H1 (cell line): ENCODE results near the gene PARP15. TPM values are rescaled to one million over a fixed set of nuclear protein-coding genes. Genes with fewer than 3 reads are reported as not detected.

Experiments
- CBX8 ChIP-seq: fragments of 300-800, 300-1000 bp; sonication (generic); IDR thresholded peaks from 2 replicates; pipeline ENCODE4 v1.7.1; 2016; ENCODE audit warnings: low read depth, low read length, borderline replicate concordance
- CHD7 ChIP-seq: fragments of 300-600 bp; sonication (generic); IDR thresholded peaks from 2 replicates; pipeline ENCODE4 v1.7.1; 2012; ENCODE audit warnings: low read length, moderate library complexity, mild to moderate bottlenecking, inconsistent platforms; ENCODE audit not compliant: insufficient replicate concordance
- CTCF ChIP-seq, 3 experiments: IDR thresholded peaks; 1 replicate in 2 of 3; 2 replicates in 1 of 3; pipeline versions ENCODE4 v1.5.1 to v1.6.1; 2011; ENCODE audit warnings: low read length in 3 of 3, mild to moderate bottlenecking in 3 of 3, inconsistent platforms in 2 of 3, low read depth in 1 of 3, moderate library complexity in 1 of 3; ENCODE audit not compliant: insufficient read depth in 1 of 3; ENCODE audit errors: control extremely low read depth in 1 of 3
- HDAC2 ChIP-seq, 2 experiments: fragments of 300-600 bp in 1 of 2; sonication (generic) in 1 of 2; IDR thresholded peaks; 2 replicates each; pipeline ENCODE4 v1.6.1; 2011 to 2012; ENCODE audit warnings: low read depth in 2 of 2, low read length in 2 of 2, mild to moderate bottlenecking in 2 of 2, moderate library complexity in 2 of 2, borderline replicate concordance in 1 of 2, inconsistent platforms in 1 of 2
- TAF1 ChIP-seq: IDR thresholded peaks from 2 replicates; pipeline ENCODE4 v1.6.1; 2011; ENCODE audit warnings: mild to moderate bottlenecking, low read depth, low read length
- TEAD4 ChIP-seq: IDR thresholded peaks from 2 replicates; pipeline ENCODE4 v1.6.1; 2012; ENCODE audit warnings: low read depth, low read length, inconsistent platforms, mixed read lengths
- polyA plus RNA-seq, 7 experiments: library from polyadenylated mRNA; depleted of rRNA in 3 of 7; stranded (reverse) in 5 of 7; unstranded in 2 of 7; fragments of >200 nt in 5 of 7; fragments of 200-250 nt in 2 of 7; gene quantifications; 1 replicate in 5 of 7; 2 replicates in 1 of 7; 4 replicates in 1 of 7; pipeline versions ENCODE4 v1.2.1 to v1.2.3, GENCODE V29; 2011 to 2013; ENCODE audit warnings: missing spikeins in 2 of 7, mixed read lengths in 2 of 7
- total RNA-seq: library from RNA; stranded (reverse); fragmentation: NEBNext Ultra II Directional; extraction: Animal tissue kit (Norgen Biotek cat#: 25700); gene quantifications from 2 replicates; pipeline ENCODE4 v1.2.1, GENCODE V29; 2021

The PARP15 gene
- total and polyA plus RNA-seq, 2 of the 8 experiments (the other 6 are each of a cell fraction or from before 2014, with no cell fraction given) = 0.37 to 0.45 TPM

GRCh38 chr3:122629763-122630162, 52.3 kb downstream of the PARP15 start (continued):
- TF ChIP-seq CHD7 = no peak
- TF ChIP-seq CBX8 = no peak
- TF ChIP-seq TEAD4 = no peak
- TF ChIP-seq HDAC2 (IDR thresholded peaks at IDR 0.05; ENCODE audit: borderline replicate concordance in 1 of 2, low read depth in 2 of 2, low read length in 2 of 2) = no peak
- TF ChIP-seq CTCF (IDR thresholded peaks at IDR 0.05; ENCODE audit: control extremely low read depth in 1 of 3, insufficient read depth in 1 of 3, low read depth in 1 of 3, low read length in 3 of 3) = no peak
- no peak for TF ChIP-seq TAF1
